Liver (tissue), 9 donors: ENCODE data around the gene ABCA6. TPM values are rescaled to one million over a fixed set of nuclear protein-coding genes. Genes with fewer than 3 reads are reported as not detected.

Experiments
- DNase-seq: peaks from one replicate; pipeline ENCODE4 v3.0.0-alpha.2; 2017; ENCODE audit warnings: low spot score
- H3K27ac ChIP-seq, 2 donors: one replicate each; pipeline ENCODE4 v1.7.0; 2013; ENCODE audit warnings: inconsistent platforms in 2 of 2, low read length in 2 of 2, control low read depth in 1 of 2, low read depth in 1 of 2, mild to moderate bottlenecking in 1 of 2
- H3K27me3 ChIP-seq, 4 donors: one replicate each; pipeline versions ENCODE4 v1.6.1 to v1.7.0; 2013; ENCODE audit warnings: low read length in 3 of 4, inconsistent platforms in 1 of 4, mild to moderate bottlenecking in 1 of 4, moderate library complexity in 1 of 4; ENCODE audit not compliant: control insufficient read depth in 4 of 4, insufficient read depth in 4 of 4
- H3K36me3 ChIP-seq, 4 donors: one replicate each; pipeline versions ENCODE4 v1.6.1 to v1.7.0; 2013; ENCODE audit warnings: low read length in 3 of 4, mild to moderate bottlenecking in 3 of 4, low read depth in 1 of 4, moderate library complexity in 1 of 4; ENCODE audit not compliant: control insufficient read depth in 4 of 4, insufficient read depth in 3 of 4
- H3K4me1 ChIP-seq, 4 donors: one replicate each; pipeline versions ENCODE4 v1.6.1 to v1.7.0; 2013; ENCODE audit warnings: low read length in 3 of 4, mild to moderate bottlenecking in 3 of 4, moderate library complexity in 1 of 4; ENCODE audit not compliant: control insufficient read depth in 4 of 4, insufficient read depth in 4 of 4
- H3K4me3 ChIP-seq, 3 donors: one replicate each; pipeline versions ENCODE4 v1.6.1 to v1.7.0; 2013; ENCODE audit warnings: low read length in 3 of 3, control low read depth in 1 of 3, low read depth in 1 of 3, mild to moderate bottlenecking in 1 of 3
- H3K9ac ChIP-seq, 2 donors: one replicate each; pipeline ENCODE4 v1.7.0; 2013; ENCODE audit warnings: low read length in 2 of 2, mild to moderate bottlenecking in 2 of 2, moderate library complexity in 2 of 2, control low read depth in 1 of 2, low read depth in 1 of 2
- H3K9me3 ChIP-seq, 4 donors: one replicate each; pipeline versions ENCODE4 v1.6.1 to v1.7.0; 2013; ENCODE audit warnings: low read length in 3 of 4; ENCODE audit not compliant: control insufficient read depth in 4 of 4
- ATF3 ChIP-seq: IDR thresholded peaks from 2 replicates; pipeline ENCODE4 v1.6.1; 2016; ENCODE audit warnings: antibody characterized with exemption
- CTCF ChIP-seq: fragments of 150-350 bp; IDR thresholded peaks from 2 replicates; pipeline ENCODE4 v1.5.1; 2017; ENCODE audit warnings: improper control_type of control experiment, low read depth, low read length; ENCODE audit not compliant: missing input control
- EGR1 ChIP-seq, 2 donors: IDR thresholded peaks; 2 replicates each; pipeline ENCODE4 v1.6.1; 2016 to 2018; ENCODE audit warnings: antibody characterized with exemption in 2 of 2, low read depth in 2 of 2
- FOXA1 ChIP-seq: IDR thresholded peaks from 2 replicates; pipeline ENCODE4 v1.6.1; 2016; ENCODE audit warnings: antibody characterized with exemption
- FOXA2 ChIP-seq: IDR thresholded peaks from 2 replicates; pipeline ENCODE4 v1.6.1; 2016; ENCODE audit warnings: antibody characterized with exemption
- GABPA ChIP-seq, 2 donors: IDR thresholded peaks in 1 of 2; conservative IDR thresholded peaks in 1 of 2; 2 replicates each; pipeline ENCODE4 v1.6.1; 2016; ENCODE audit warnings: antibody characterized with exemption in 2 of 2, mild to moderate bottlenecking in 1 of 2, moderate library complexity in 1 of 2
- HNF4A ChIP-seq, 2 donors: conservative IDR thresholded peaks; 2 replicates each; pipeline ENCODE4 v1.6.1; 2016; ENCODE audit warnings: antibody characterized with exemption in 2 of 2, mild to moderate bottlenecking in 2 of 2
- HNF4G ChIP-seq: IDR thresholded peaks from 2 replicates; pipeline ENCODE4 v1.6.1; 2016; ENCODE audit warnings: antibody characterized with exemption
- JUND ChIP-seq, 2 donors: IDR thresholded peaks; 2 replicates each; pipeline ENCODE4 v1.6.1; 2016; ENCODE audit warnings: antibody characterized with exemption in 2 of 2
- MAX ChIP-seq: IDR thresholded peaks from 2 replicates; pipeline ENCODE4 v1.6.1; 2016; ENCODE audit warnings: antibody characterized with exemption
- NR2F2 ChIP-seq: IDR thresholded peaks from 2 replicates; pipeline ENCODE4 v1.6.1; 2016; ENCODE audit warnings: antibody characterized with exemption
- RAD21 ChIP-seq, 2 donors: IDR thresholded peaks; 2 replicates each; pipeline ENCODE4 v1.6.1; 2016; ENCODE audit warnings: antibody characterized with exemption in 2 of 2, mild to moderate bottlenecking in 2 of 2
- REST ChIP-seq: IDR thresholded peaks from 2 replicates; pipeline ENCODE4 v1.6.1; 2016; ENCODE audit warnings: antibody characterized with exemption, mild to moderate bottlenecking
- RXRA ChIP-seq, 2 donors: IDR thresholded peaks; 2 replicates each; pipeline ENCODE4 v1.6.1; 2017 to 2018; ENCODE audit warnings: antibody characterized with exemption in 2 of 2, mild to moderate bottlenecking in 1 of 2
- SP1 ChIP-seq: IDR thresholded peaks from 2 replicates; pipeline ENCODE4 v1.6.1; 2018; ENCODE audit warnings: antibody characterized with exemption, mild to moderate bottlenecking
- TAF1 ChIP-seq: conservative IDR thresholded peaks from 2 replicates; pipeline ENCODE4 v1.6.1; 2016; ENCODE audit warnings: antibody characterized with exemption, mild to moderate bottlenecking
- YY1 ChIP-seq: IDR thresholded peaks from 2 replicates; pipeline ENCODE4 v1.6.1; 2016; ENCODE audit warnings: antibody characterized with exemption, mild to moderate bottlenecking
- ZBTB33 ChIP-seq: IDR thresholded peaks from 2 replicates; pipeline ENCODE4 v1.6.1; 2016; ENCODE audit warnings: antibody characterized with exemption
- WGBS: extraction: QIAGEN DNeasy Blood & Tissue Kit; methylation state at CpG from one replicate; pipeline ENCODE4 v1.1.7; 2013; 5-methylcytosine and 5-hydroxymethylcytosine counted together
- polyA plus RNA-seq, 2 donors: library from polyadenylated mRNA; stranded (reverse) in 1 of 2; unstranded in 1 of 2; fragments of 200-250 nt in 1 of 2; fragments of >200 nt in 1 of 2; fragmentation: Nextera tagmentation in 1 of 2; extraction: Ambion mirVana in 1 of 2; gene quantifications; one replicate each; pipeline versions ENCODE4 v1.2.1 to v1.2.3, GENCODE V29; 2013 to 2015
- total RNA-seq, 2 donors: library from RNA; depleted of rRNA; stranded (reverse); fragments of >200 nt; gene quantifications; one replicate each; pipeline ENCODE4 v1.2.3, GENCODE V29; 2014
- donor health status: healthy.
- donor health status: healthy.
- donor health status: healthy.
- donor health status: healthy.
- donor health status: healthy.

Gene ABCA6
- total and polyA plus RNA-seq, 4 donors, result 37.5 to 158 (median 47.5) TPM

- Histone ChIP-seq H3K4me3 (no peak overlapping the region), H3K36me3 (peaks cover 0 to 18% (median 9%) of the 10 kb centered on the region in 4 donors), H3K9ac (no peak overlapping the region), H3K4me1 (peaks cover 3 to 15% (median 8%) of the 10 kb centered on the region in 4 donors), H3K27ac (no peak overlapping the region), H3K27me3 (no peaks in the 10 kb centered on the region), H3K9me3 (no peaks in the 10 kb centered on the region)
- no peak for TF ChIP-seq RAD21 (IDR thresholded peaks at IDR 0.05)
- no peak for TF ChIP-seq MAX
- TF ChIP-seq FOXA1, result no peak
- TF ChIP-seq TAF1, result no peak
- no peak for TF ChIP-seq HNF4A (conservative IDR thresholded peaks at IDR 0.05)
- no peak for TF ChIP-seq JUND (IDR thresholded peaks at IDR 0.05)
- TF ChIP-seq EGR1 (IDR thresholded peaks at IDR 0.05; ENCODE audit: low read depth in 2 of 2), result no peak
- TF ChIP-seq ATF3, result no peak
- TF ChIP-seq RXRA (IDR thresholded peaks at IDR 0.05), result no peak
- no peak for DNase-seq
- WGBS, result 86% methylated on average over 4 of the region's 4 CpGs
Measured at GRCh38 chr17:69046121-69046807, 95.4 kb downstream of the ABCA6 start.

GRCh38 chr17:69045646-69046045 lies 96.0 kb downstream of the ABCA6 start:
- no peak for TF ChIP-seq GABPA (IDR thresholded peaks at IDR 0.05 in 1 of 2, conservative IDR thresholded peaks at IDR 0.05 in 1 of 2)
- no peak for TF ChIP-seq YY1
- no peak for TF ChIP-seq MAX
- TF ChIP-seq REST, result no peak
- TF ChIP-seq ATF3, result no peak
- TF ChIP-seq JUND (IDR thresholded peaks at IDR 0.05), result no peak
- no peak for TF ChIP-seq TAF1
- TF ChIP-seq CTCF, result no peak
- TF ChIP-seq HNF4A (conservative IDR thresholded peaks at IDR 0.05), result no peak
- TF ChIP-seq RAD21 (IDR thresholded peaks at IDR 0.05), result no peak
- TF ChIP-seq NR2F2, result no peak
- TF ChIP-seq SP1, result no peak
- TF ChIP-seq EGR1 (IDR thresholded peaks at IDR 0.05; ENCODE audit: low read depth in 2 of 2), result no peak
- no peak for TF ChIP-seq HNF4G
- TF ChIP-seq RXRA (IDR thresholded peaks at IDR 0.05), result no peak
- no peak for TF ChIP-seq ZBTB33
- TF ChIP-seq FOXA1, result no peak
- TF ChIP-seq FOXA2, result no peak
- Histone ChIP-seq H3K4me1 (peaks cover 3 to 15% (median 8%) of the 10 kb centered on the region in 4 donors), H3K27ac (no peak overlapping the region), H3K4me3 (no peak overlapping the region), H3K9ac (no peak overlapping the region), H3K9me3 (no peaks in the 10 kb centered on the region), H3K27me3 (no peaks in the 10 kb centered on the region), H3K36me3 (peaks cover 0 to 18% (median 9%) of the 10 kb centered on the region in 4 donors)
- no peak for DNase-seq
- WGBS, result 98% methylated on average over 2 of the region's 2 CpGs
